ENCODE data around the gene PJA2.
A peak's percentile ranks its signal among the peaks of the same experiment; 100 is the strongest.

PJA2 gene

GRCh38 chr5:109316634-109317033 lies 93.1 kb downstream of the PJA2 start:
- no peaks in the 10 kb centered on the region for H3K9me3 Mint-ChIP-seq (ENCODE audit: low read depth)

GRCh38 chr5:109315245-109315644 lies 94.5 kb downstream of the PJA2 start:
- Mint-ChIP-seq H3K9me3 (ENCODE audit: low read depth) (no peaks in the 10 kb centered on the region), H3K27me3 (no peaks in the 10 kb centered on the region), H3K4me3 (no peak overlapping the region), H3K4me1 (ENCODE audit: low read depth) (no peaks in the 10 kb centered on the region), H3K27ac (peak overlapping the region; percentile 1), H3K36me3 (peaks cover 3% of the 10 kb centered on the region)

More at GRCh38 chr5:109316634-109317033, 93.1 kb downstream of the PJA2 start:
- Mint-ChIP-seq H3K4me3 (no peak overlapping the region), H3K4me1 (ENCODE audit: low read depth) (no peaks in the 10 kb centered on the region), H3K36me3 (peaks cover 3% of the 10 kb centered on the region), H3K27ac (no peak overlapping the region), H3K27me3 (no peaks in the 10 kb centered on the region)

- Mint-ChIP-seq H3K9me3 (ENCODE audit: low read depth) (no peaks in the 10 kb centered on the region), H3K4me3 (no peak overlapping the region), H3K36me3 (peaks cover 3% of the 10 kb centered on the region), H3K4me1 (ENCODE audit: low read depth) (no peaks in the 10 kb centered on the region), H3K27me3 (no peaks in the 10 kb centered on the region), H3K27ac (no peak overlapping the region)
These were observed 96.6 kb downstream of the PJA2 start for GRCh38 chr5:109313127-109313526.

GRCh38 chr5:109312695-109313094 lies 97.1 kb downstream of the PJA2 start:
- Mint-ChIP-seq H3K36me3 (peaks cover 3% of the 10 kb centered on the region), H3K27ac (no peak overlapping the region), H3K4me3 (no peak overlapping the region), H3K4me1 (ENCODE audit: low read depth) (no peaks in the 10 kb centered on the region), H3K9me3 (ENCODE audit: low read depth) (no peaks in the 10 kb centered on the region), H3K27me3 (no peaks in the 10 kb centered on the region)

- Mint-ChIP-seq H3K27me3 (no peaks in the 10 kb centered on the region), H3K27ac (no peak overlapping the region), H3K4me1 (ENCODE audit: low read depth) (no peaks in the 10 kb centered on the region), H3K36me3 (peaks cover 3% of the 10 kb centered on the region), H3K4me3 (no peak overlapping the region), H3K9me3 (ENCODE audit: low read depth) (no peaks in the 10 kb centered on the region)
These were observed 99.5 kb downstream of the PJA2 start for GRCh38 chr5:109310315-109310714.

GRCh38 chr5:109309326-109310063 lies 100.3 kb downstream of the PJA2 start:
- no peak overlapping the region for H3K4me3 Mint-ChIP-seq
- H3K27ac Mint-ChIP-seq: no peak overlapping the region
- no peaks in the 10 kb centered on the region for H3K27me3 Mint-ChIP-seq

GRCh38 chr5:109307951-109308350 lies 101.8 kb downstream of the PJA2 start:
- Mint-ChIP-seq H3K27me3 (no peaks in the 10 kb centered on the region), H3K9me3 (ENCODE audit: low read depth) (no peaks in the 10 kb centered on the region), H3K4me3 (no peak overlapping the region), H3K4me1 (ENCODE audit: low read depth) (no peaks in the 10 kb centered on the region), H3K36me3 (no peaks in the 10 kb centered on the region), H3K27ac (no peak overlapping the region)

More at GRCh38 chr5:109309326-109310063, 100.3 kb downstream of the PJA2 start:
- H3K36me3 Mint-ChIP-seq: peaks cover 3% of the 10 kb centered on the region
- no peaks in the 10 kb centered on the region for H3K9me3 Mint-ChIP-seq (ENCODE audit: low read depth)
- no peaks in the 10 kb centered on the region for H3K4me1 Mint-ChIP-seq (ENCODE audit: low read depth)

- H3K27me3 Mint-ChIP-seq: no peaks in the 10 kb centered on the region
- no peaks in the 10 kb centered on the region for H3K4me1 Mint-ChIP-seq (ENCODE audit: low read depth)
- H3K27ac Mint-ChIP-seq: no peak overlapping the region
- no peak overlapping the region for H3K4me3 Mint-ChIP-seq
- H3K9me3 Mint-ChIP-seq (ENCODE audit: low read depth): no peaks in the 10 kb centered on the region
- no peaks in the 10 kb centered on the region for H3K36me3 Mint-ChIP-seq
These were observed 102.3 kb downstream of the PJA2 start for GRCh38 chr5:109307456-109307855.

GRCh38 chr5:109305352-109305751 lies 104.4 kb downstream of the PJA2 start:
- H3K4me1 Mint-ChIP-seq (ENCODE audit: low read depth): no peaks in the 10 kb centered on the region
- H3K9me3 Mint-ChIP-seq (ENCODE audit: low read depth): no peaks in the 10 kb centered on the region
- H3K36me3 Mint-ChIP-seq: no peaks in the 10 kb centered on the region
- H3K27ac Mint-ChIP-seq: no peak overlapping the region
- no peak overlapping the region for H3K4me3 Mint-ChIP-seq
- H3K27me3 Mint-ChIP-seq: no peaks in the 10 kb centered on the region

GRCh38 chr5:109304309-109304708 lies 105.5 kb downstream of the PJA2 start:
- no peaks in the 10 kb centered on the region for H3K36me3 Mint-ChIP-seq
- no peaks in the 10 kb centered on the region for H3K4me1 Mint-ChIP-seq (ENCODE audit: low read depth)
- no peaks in the 10 kb centered on the region for H3K9me3 Mint-ChIP-seq (ENCODE audit: low read depth)
- H3K4me3 Mint-ChIP-seq: no peak overlapping the region
- H3K27ac Mint-ChIP-seq: no peak overlapping the region
- H3K27me3 Mint-ChIP-seq: no peaks in the 10 kb centered on the region

- Mint-ChIP-seq H3K4me1 (ENCODE audit: low read depth) (no peaks in the 10 kb centered on the region), H3K4me3 (no peak overlapping the region), H3K27ac (no peak overlapping the region), H3K9me3 (ENCODE audit: low read depth) (no peaks in the 10 kb centered on the region), H3K27me3 (no peaks in the 10 kb centered on the region), H3K36me3 (no peaks in the 10 kb centered on the region)
These were observed 109.4 kb downstream of the PJA2 start for GRCh38 chr5:109300367-109300766.

GRCh38 chr5:109299557-109299956 lies 110.2 kb downstream of the PJA2 start:
- no peak overlapping the region for H3K27ac Mint-ChIP-seq
- H3K4me1 Mint-ChIP-seq (ENCODE audit: low read depth): no peaks in the 10 kb centered on the region
- no peaks in the 10 kb centered on the region for H3K9me3 Mint-ChIP-seq (ENCODE audit: low read depth)
- no peaks in the 10 kb centered on the region for H3K27me3 Mint-ChIP-seq
- H3K4me3 Mint-ChIP-seq: no peak overlapping the region
- peaks cover 8% of the 10 kb centered on the region for H3K36me3 Mint-ChIP-seq

GRCh38 chr5:109298794-109299193 lies 111.0 kb downstream of the PJA2 start:
- no peak overlapping the region for H3K4me3 Mint-ChIP-seq

GRCh38 chr5:109297900-109298299 lies 111.9 kb downstream of the PJA2 start:
- Mint-ChIP-seq H3K36me3 (peaks cover 21% of the 10 kb centered on the region), H3K27ac (no peak overlapping the region), H3K4me3 (no peak overlapping the region), H3K9me3 (ENCODE audit: low read depth) (no peaks in the 10 kb centered on the region), H3K4me1 (ENCODE audit: low read depth) (no peaks in the 10 kb centered on the region), H3K27me3 (no peaks in the 10 kb centered on the region)

More at GRCh38 chr5:109298794-109299193, 111.0 kb downstream of the PJA2 start:
- Mint-ChIP-seq H3K9me3 (ENCODE audit: low read depth) (no peaks in the 10 kb centered on the region), H3K36me3 (peaks cover 14% of the 10 kb centered on the region), H3K27me3 (no peaks in the 10 kb centered on the region), H3K27ac (no peak overlapping the region), H3K4me1 (ENCODE audit: low read depth) (no peaks in the 10 kb centered on the region)

- Mint-ChIP-seq H3K9me3 (ENCODE audit: low read depth) (peaks cover 11% of the 10 kb centered on the region), H3K27me3 (no peaks in the 10 kb centered on the region), H3K4me1 (ENCODE audit: low read depth) (no peaks in the 10 kb centered on the region), H3K4me3 (no peak overlapping the region), H3K27ac (no peak overlapping the region), H3K36me3 (peaks cover 46% of the 10 kb centered on the region)
These were observed 118.7 kb downstream of the PJA2 start for GRCh38 chr5:109291090-109291489.

GRCh38 chr5:109290231-109290630 lies 119.5 kb downstream of the PJA2 start:
- Mint-ChIP-seq H3K9me3 (ENCODE audit: low read depth) (peaks cover 20% of the 10 kb centered on the region), H3K27me3 (no peaks in the 10 kb centered on the region), H3K36me3 (peaks cover 53% of the 10 kb centered on the region), H3K27ac (no peak overlapping the region), H3K4me3 (no peak overlapping the region), H3K4me1 (ENCODE audit: low read depth) (no peaks in the 10 kb centered on the region)
